SK-N-SH (cell line): ENCODE measurements around the gene NR2F1-AS1. TPM values are rescaled to one million over a fixed set of nuclear protein-coding genes. Genes with fewer than 3 reads are reported as not detected.

Experiments used
- CTCF ChIA-PET: fragments of 300-600, 350-600 bp; formaldehyde crosslinking; extraction: SDS; loops from one replicate; lab custom pipeline; 2021; lab: Yijun Ruan, JAX
- POLR2A ChIA-PET: fragments of 350-600 bp; sonication (Branson Sonifier 250); formaldehyde crosslinking; extraction: SDS; loops from one replicate; lab custom pipeline; 2020; ENCODE audit warnings: antibody characterized with exemption, inconsistent platforms; lab: Yijun Ruan, JAX
- DNase-seq: peaks from one replicate; pipeline ENCODE4 v3.0.0; 2012
- H2AFZ ChIP-seq: fragments of 200-600 bp; sonication (generic); 2 replicates; pipeline ENCODE4 v1.8.1; 2016; ENCODE audit warnings: antibody characterized with exemption, mild to moderate bottlenecking, low read depth
- H3F3A ChIP-seq: fragments of 200-600 bp; sonication (generic); replicated peaks from 2 replicates; pipeline ENCODE3; 2016; ENCODE audit warnings: antibody characterized with exemption, mild to moderate bottlenecking; ENCODE audit not compliant: insufficient read depth
- H3K27ac ChIP-seq, 2 experiments: fragments of 200-500 bp in 1 of 2; fragments of 200-600 bp in 1 of 2; sonication (Bioruptor generic) in 1 of 2; sonication (generic), shearing (Covaris generic) in 1 of 2; 2 replicates each; pipeline versions ENCODE4 v1.5.1 to v1.6.1; 2014 to 2016; ENCODE audit warnings: low read depth in 2 of 2, inconsistent platforms in 1 of 2, low read length in 1 of 2, mild to moderate bottlenecking in 1 of 2, mixed read lengths in 1 of 2
- H3K27me3 ChIP-seq: fragments of 200-600 bp; sonication (generic), shearing (Covaris generic); 2 replicates; pipeline ENCODE4 v1.6.1; 2016; ENCODE audit warnings: mixed run types; ENCODE audit not compliant: insufficient read depth
- H3K36me3 ChIP-seq, 2 experiments: fragments of 200-500 bp in 1 of 2; fragments of 200-600 bp in 1 of 2; sonication (Bioruptor generic) in 1 of 2; sonication (generic) in 1 of 2; replicated peaks in 1 of 2; 2 replicates each; pipeline versions ENCODE3 to v1.5.1; 2014 to 2016; ENCODE audit warnings: low read length in 1 of 2, mild to moderate bottlenecking in 1 of 2; ENCODE audit not compliant: insufficient read depth in 2 of 2, control insufficient read depth in 1 of 2
- H3K4me1 ChIP-seq, 2 experiments: fragments of 200-500 bp in 1 of 2; fragments of 200-600 bp in 1 of 2; sonication (Bioruptor generic) in 1 of 2; sonication (generic), shearing (Covaris generic) in 1 of 2; 2 replicates each; pipeline versions ENCODE4 v1.5.1 to v1.6.1; 2014 to 2016; ENCODE audit warnings: low read depth in 1 of 2, low read length in 1 of 2, mixed run types in 1 of 2; ENCODE audit not compliant: insufficient read depth in 2 of 2, control insufficient read depth in 1 of 2
- H3K4me2 ChIP-seq: fragments of 200-600 bp; sonication (generic), shearing (Covaris generic); 2 replicates; pipeline ENCODE4 v1.6.1; 2017; ENCODE audit warnings: mixed run types
- H3K4me3 ChIP-seq, 2 experiments: fragments of 200-500 bp in 1 of 2; fragments of 200-600 bp in 1 of 2; sonication (Bioruptor generic) in 1 of 2; sonication (generic), shearing (Covaris generic) in 1 of 2; 2 replicates each; pipeline versions ENCODE4 v1.5.1 to v1.8.1; 2014 to 2016; ENCODE audit warnings: low read depth in 2 of 2, inconsistent platforms in 1 of 2, low read length in 1 of 2, mild to moderate bottlenecking in 1 of 2, mixed read lengths in 1 of 2, moderate library complexity in 1 of 2
- H3K79me2 ChIP-seq: fragments of 200-600 bp; sonication (generic); 2 replicates; pipeline ENCODE4 v1.8.1; 2017; ENCODE audit warnings: mild to moderate bottlenecking; ENCODE audit not compliant: insufficient read depth
- H3K9ac ChIP-seq: fragments of 200-600 bp; sonication (generic); 2 replicates; pipeline ENCODE4 v1.6.1; 2017; ENCODE audit warnings: mixed run types
- H3K9me2 ChIP-seq: fragments of 200-600 bp; sonication (generic); 2 replicates; pipeline ENCODE4 v1.6.1; 2017; ENCODE audit warnings: mixed run types
- H3K9me3 ChIP-seq: fragments of 200-600 bp; sonication (generic); 2 replicates; pipeline ENCODE4 v1.6.1; 2017; ENCODE audit warnings: mixed run types, mild to moderate bottlenecking, moderate library complexity
- H4K20me1 ChIP-seq: fragments of 200-600 bp; sonication (generic); 2 replicates; pipeline ENCODE4 v1.6.1; 2017; ENCODE audit warnings: mild to moderate bottlenecking, mixed run types; ENCODE audit not compliant: insufficient read depth
- CHD2 ChIP-seq: fragments of 150-350 bp; IDR thresholded peaks from 2 replicates; pipeline ENCODE4 v1.6.1; 2018; ENCODE audit warnings: low read length; ENCODE audit not compliant: partially characterized antibody
- CTCF ChIP-seq: fragments of 200-600 bp; sonication (generic); IDR thresholded peaks from 2 replicates; pipeline ENCODE4 v1.6.1; 2017; ENCODE audit warnings: antibody characterized with exemption, mild to moderate bottlenecking, moderate library complexity
- EP300 ChIP-seq, 2 experiments: IDR thresholded peaks; 2 replicates each; pipeline versions ENCODE4 v1.4.0 to v1.6.1; 2012; ENCODE audit warnings: borderline replicate concordance in 1 of 2, low read depth in 1 of 2, low read length in 1 of 2
- EZH2phosphoT487 ChIP-seq: fragments of 200-600 bp; sonication (generic); IDR thresholded peaks from 2 replicates; pipeline ENCODE4 v1.6.1; 2017; ENCODE audit warnings: low read depth, mixed run types, mild to moderate bottlenecking, antibody characterized with exemption, moderate library complexity, borderline replicate concordance
- FOSL2 ChIP-seq: IDR thresholded peaks from 2 replicates; pipeline ENCODE4 v1.4.0; 2012; ENCODE audit warnings: low read depth, mild to moderate bottlenecking, moderate library complexity, borderline replicate concordance
- FOXJ3 ChIP-seq: sonication (generic); formaldehyde crosslinking; IDR thresholded peaks from 2 replicates; pipeline ENCODE4 v1.5.1; 2020; ENCODE audit warnings: mild to moderate bottlenecking, missing genetic modification reagents
- GABPA ChIP-seq: IDR thresholded peaks from 2 replicates; pipeline ENCODE4 v1.4.0; 2012; ENCODE audit warnings: low read depth, mild to moderate bottlenecking
- GATA2 ChIP-seq: sonication (generic); formaldehyde crosslinking; IDR thresholded peaks from 2 replicates; pipeline ENCODE4 v1.5.0; 2020; ENCODE audit warnings: mild to moderate bottlenecking, missing genetic modification reagents
- IRF3 ChIP-seq: fragments of 150-350 bp; IDR thresholded peaks from 2 replicates; pipeline ENCODE4 v1.6.1; 2016; ENCODE audit warnings: mild to moderate bottlenecking, low read depth, low read length
- MAX ChIP-seq: IDR thresholded peaks from 2 replicates; pipeline ENCODE4 v1.4.0; 2012; ENCODE audit warnings: low read depth
- MEF2A ChIP-seq: IDR thresholded peaks from 2 replicates; pipeline ENCODE4 v1.4.0; 2012; ENCODE audit warnings: low read depth, borderline replicate concordance
- MXI1 ChIP-seq: IDR thresholded peaks from 2 replicates; pipeline ENCODE4 v1.6.1; 2012; ENCODE audit warnings: mild to moderate bottlenecking, low read depth, low read length, improper control_type of control experiment
- NRF1 ChIP-seq: IDR thresholded peaks from 2 replicates; pipeline ENCODE4 v1.6.1; 2012; ENCODE audit warnings: low read depth, mild to moderate bottlenecking, low read length
- PBX3 ChIP-seq: IDR thresholded peaks from 2 replicates; pipeline ENCODE4; 2012
- RAD21 ChIP-seq: IDR thresholded peaks from 2 replicates; pipeline ENCODE4 v1.6.1; 2012; ENCODE audit warnings: mild to moderate bottlenecking, low read length
- RCOR1 ChIP-seq: fragments of 150-350 bp; IDR thresholded peaks from 2 replicates; pipeline ENCODE4 v1.6.1; 2017; ENCODE audit warnings: antibody characterized with exemption, low read length
- SMC3 ChIP-seq: IDR thresholded peaks from 2 replicates; pipeline ENCODE4 v1.6.1; 2012; ENCODE audit warnings: low read depth, low read length, improper control_type of control experiment
- TAF1 ChIP-seq: IDR thresholded peaks from 2 replicates; pipeline ENCODE4 v1.6.1; 2012; ENCODE audit warnings: low read depth, mild to moderate bottlenecking, low read length, moderate library complexity, borderline replicate concordance
- TEAD4 ChIP-seq: IDR thresholded peaks from 2 replicates; pipeline ENCODE4 v1.4.0; 2012; ENCODE audit warnings: mild to moderate bottlenecking, borderline replicate concordance; ENCODE audit not compliant: insufficient read depth
- YY1 ChIP-seq: IDR thresholded peaks from 2 replicates; pipeline ENCODE4 v1.4.0; 2012; ENCODE audit warnings: low read depth, mild to moderate bottlenecking
- WGBS: methylation state at CpG from one replicate; pipeline ENCODE4 v1.1.6; 2017; ENCODE audit warnings: low lambda C conversion rate; 5-methylcytosine and 5-hydroxymethylcytosine counted together
- polyA plus RNA-seq, 3 experiments: library from polyadenylated mRNA; depleted of rRNA; stranded (reverse); fragments of >200 nt; gene quantifications; 2 replicates each; pipeline ENCODE4 v1.2.3, GENCODE V29; 2012

Gene NR2F1-AS1
- polyA plus RNA-seq, 1 of the 3 experiments (the other 2 are of a cell fraction): 7.4 TPM

- Histone ChIP-seq H3K4me3 (no peak overlapping the region), H4K20me1 (no peaks in the 10 kb centered on the region), H3K4me2 (no peak overlapping the region), H3F3A (peaks cover 16% of the 10 kb centered on the region), H3K27me3 (no peaks in the 10 kb centered on the region), H3K9me3 (no peaks in the 10 kb centered on the region), H3K9me2 (no peaks in the 10 kb centered on the region), H3K36me3 (peaks cover 0 to 5% of the 10 kb centered on the region in 2 experiments), H3K9ac (no peak overlapping the region), H3K4me1 (peaks cover 0 to 7% of the 10 kb centered on the region in 2 experiments; a peak in 1 of 4 replicates), H3K79me2 (no peaks in the 10 kb centered on the region), H2AFZ (no peak overlapping the region), H3K27ac (no peak overlapping the region)
- 47% methylated on average over 1 of the region's 1 CpG for WGBS
- CTCF ChIA-PET: no interaction called here
- POLR2A ChIA-PET: no interaction called here
- peak; percentile 27; the same call in 1 of the 2 replicates for TF ChIP-seq PBX3
- TF ChIP-seq SMC3: no peak
- no peak for DNase-seq
Observed at GRCh38 chr5:93431250-93431649, 149.8 kb downstream of the NR2F1-AS1 start.

GRCh38 chr5:93430673-93431199, 150.3 kb downstream of the NR2F1-AS1 start:
- DNase-seq: no peak
- Histone ChIP-seq H3K9me3 (no peaks in the 10 kb centered on the region), H3K4me3 (no peak overlapping the region), H4K20me1 (no peaks in the 10 kb centered on the region), H3K27ac (no peak overlapping the region), H2AFZ (no peak overlapping the region), H3K4me2 (no peak overlapping the region), H3K4me1 (peaks cover 0 to 7% of the 10 kb centered on the region in 2 experiments; a peak in 1 of 4 replicates), H3K27me3 (no peaks in the 10 kb centered on the region), H3K9me2 (no peaks in the 10 kb centered on the region), H3K79me2 (no peaks in the 10 kb centered on the region), H3F3A (peaks cover 16% of the 10 kb centered on the region), H3K9ac (no peak overlapping the region), H3K36me3 (peaks cover 0 to 5% of the 10 kb centered on the region in 2 experiments)
- TF ChIP-seq CHD2 (no peak), CTCF (no peak), IRF3 (no peak), MAX (no peak), NRF1 (no peak), EP300 (IDR thresholded peaks at IDR 0.05; ENCODE audit: borderline replicate concordance in 1 of 2, low read depth in 1 of 2, low read length in 1 of 2) (no peak), YY1 (no peak), SMC3 (no peak), RCOR1 (no peak), TAF1 (no peak), GATA2 (CRISPR knock-in tag) (no peak), MXI1 (no peak), MEF2A (no peak), EZH2phosphoT487 (no peak), TEAD4 (no peak), FOSL2 (no peak), RAD21 (no peak), FOXJ3 (CRISPR knock-in tag) (no peak), GABPA (no peak), PBX3 (no peak)
- 86% methylated on average over 2 of the region's 2 CpGs for WGBS
- ChIA-PET CTCF (no interaction called here), POLR2A (no interaction called here)
